HFFc6 (cell line): Measurements from ENCODE around the gene MEGF10. TPM values are rescaled to one million over a fixed set of nuclear protein-coding genes. Genes with fewer than 3 reads are reported as not detected.

Source experiments
- DNase-seq: peaks from one replicate; pipeline ENCODE4 v3.0.0-alpha.2; 2018
- H3K27ac Mint-ChIP-seq: 2 replicates; pipeline ENCODE4 v1.8.0; 2020; ENCODE audit warnings: mild to moderate bottlenecking, mixed read lengths
- H3K27me3 Mint-ChIP-seq: 2 replicates; pipeline ENCODE4 v1.8.0; 2021; ENCODE audit warnings: mild to moderate bottlenecking, moderate library complexity, mixed read lengths; ENCODE audit not compliant: insufficient read depth
- H3K36me3 Mint-ChIP-seq: 2 replicates; pipeline ENCODE4 v1.8.0; 2021; ENCODE audit warnings: low read depth, mixed read lengths
- H3K4me1 Mint-ChIP-seq: 2 replicates; pipeline ENCODE4 v1.8.0; 2020; ENCODE audit warnings: low read depth, mixed read lengths
- H3K4me3 Mint-ChIP-seq: 2 replicates; pipeline ENCODE4 v1.8.0; 2020; ENCODE audit warnings: mild to moderate bottlenecking, moderate library complexity, mixed read lengths
- H3K9me3 Mint-ChIP-seq: 2 replicates; pipeline ENCODE4 v1.8.0; 2020; ENCODE audit warnings: mild to moderate bottlenecking, mixed read lengths
- total RNA-seq, 6 experiments: library from RNA; stranded (reverse); fragmentation: NEBNext Ultra II Directional; extraction: Animal tissue kit (Norgen Biotek cat#: 25700); gene quantifications; 2 replicates in 1 of 6; 3 replicates in 5 of 6; pipeline ENCODE4 v1.2.3, GENCODE V29; 2021
- TF ChIP-seq, protein P1 (sequence below): fragments of 200-600 bp; sonication (generic); IDR thresholded peaks from 2 replicates; pipeline ENCODE4 v1.5.0; 2021; ENCODE audit warnings: antibody characterized with exemption, mild to moderate bottlenecking

MEGF10 gene
- total RNA-seq, 6 experiments from 2014 or later: not detected

DNA sequence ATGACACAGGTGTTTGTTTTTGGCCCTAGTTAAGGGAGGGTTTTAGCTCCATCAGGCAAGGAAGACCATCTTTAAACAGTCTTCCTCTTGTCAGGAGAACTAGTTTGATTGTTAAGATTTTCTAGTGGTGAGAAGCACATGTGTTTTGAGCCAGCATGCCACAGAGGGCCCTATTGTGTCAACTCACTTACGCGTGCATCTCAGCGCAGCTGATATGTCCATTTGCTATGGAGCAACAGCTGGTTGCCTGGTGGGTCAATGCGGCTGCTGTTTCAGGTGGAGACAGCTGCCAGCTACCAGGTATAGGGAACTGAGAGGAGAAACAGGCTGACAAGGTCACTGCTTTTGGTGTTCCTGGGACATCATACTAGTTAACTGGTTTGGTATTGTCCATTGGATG is 126.3 kb downstream of the MEGF10 start:
- peaks cover 11% of the 10 kb centered on the region for H3K27me3 Mint-ChIP-seq
- no peak for DNase-seq
- H3K27ac Mint-ChIP-seq: no peak overlapping the region
- TF ChIP-seq, protein P1, sequence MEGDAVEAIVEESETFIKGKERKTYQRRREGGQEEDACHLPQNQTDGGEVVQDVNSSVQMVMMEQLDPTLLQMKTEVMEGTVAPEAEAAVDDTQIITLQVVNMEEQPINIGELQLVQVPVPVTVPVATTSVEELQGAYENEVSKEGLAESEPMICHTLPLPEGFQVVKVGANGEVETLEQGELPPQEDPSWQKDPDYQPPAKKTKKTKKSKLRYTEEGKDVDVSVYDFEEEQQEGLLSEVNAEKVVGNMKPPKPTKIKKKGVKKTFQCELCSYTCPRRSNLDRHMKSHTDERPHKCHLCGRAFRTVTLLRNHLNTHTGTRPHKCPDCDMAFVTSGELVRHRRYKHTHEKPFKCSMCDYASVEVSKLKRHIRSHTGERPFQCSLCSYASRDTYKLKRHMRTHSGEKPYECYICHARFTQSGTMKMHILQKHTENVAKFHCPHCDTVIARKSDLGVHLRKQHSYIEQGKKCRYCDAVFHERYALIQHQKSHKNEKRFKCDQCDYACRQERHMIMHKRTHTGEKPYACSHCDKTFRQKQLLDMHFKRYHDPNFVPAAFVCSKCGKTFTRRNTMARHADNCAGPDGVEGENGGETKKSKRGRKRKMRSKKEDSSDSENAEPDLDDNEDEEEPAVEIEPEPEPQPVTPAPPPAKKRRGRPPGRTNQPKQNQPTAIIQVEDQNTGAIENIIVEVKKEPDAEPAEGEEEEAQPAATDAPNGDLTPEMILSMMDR: no peak
- no peaks in the 10 kb centered on the region for H3K9me3 Mint-ChIP-seq
- H3K4me1 Mint-ChIP-seq: no peaks in the 10 kb centered on the region
- no peak overlapping the region for H3K4me3 Mint-ChIP-seq
- no peaks in the 10 kb centered on the region for H3K36me3 Mint-ChIP-seq

DNA sequence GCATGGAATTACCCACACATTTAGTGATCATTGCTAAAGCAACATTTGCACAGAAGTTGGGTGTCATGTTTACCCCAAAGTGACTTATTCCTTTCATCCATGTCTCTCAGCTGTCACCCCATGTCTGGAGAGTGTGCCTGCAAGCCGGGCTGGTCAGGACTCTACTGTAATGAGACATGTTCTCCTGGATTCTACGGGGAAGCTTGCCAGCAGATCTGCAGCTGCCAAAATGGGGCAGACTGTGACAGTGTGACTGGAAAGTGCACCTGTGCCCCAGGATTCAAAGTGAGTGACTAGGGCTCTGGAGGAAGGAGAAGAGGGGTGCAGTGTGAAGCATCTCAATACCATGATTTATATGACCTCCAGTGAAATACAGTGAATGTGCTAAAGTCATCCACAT is 126.9 kb downstream of the MEGF10 start:
- no peak overlapping the region for H3K4me3 Mint-ChIP-seq
- H3K4me1 Mint-ChIP-seq: no peaks in the 10 kb centered on the region
- no peaks in the 10 kb centered on the region for H3K36me3 Mint-ChIP-seq
- peaks cover 11% of the 10 kb centered on the region for H3K27me3 Mint-ChIP-seq
- no peak overlapping the region for H3K27ac Mint-ChIP-seq
- DNase-seq: no peak
- TF ChIP-seq, protein P1: no peak
- H3K9me3 Mint-ChIP-seq: no peaks in the 10 kb centered on the region

DNA sequence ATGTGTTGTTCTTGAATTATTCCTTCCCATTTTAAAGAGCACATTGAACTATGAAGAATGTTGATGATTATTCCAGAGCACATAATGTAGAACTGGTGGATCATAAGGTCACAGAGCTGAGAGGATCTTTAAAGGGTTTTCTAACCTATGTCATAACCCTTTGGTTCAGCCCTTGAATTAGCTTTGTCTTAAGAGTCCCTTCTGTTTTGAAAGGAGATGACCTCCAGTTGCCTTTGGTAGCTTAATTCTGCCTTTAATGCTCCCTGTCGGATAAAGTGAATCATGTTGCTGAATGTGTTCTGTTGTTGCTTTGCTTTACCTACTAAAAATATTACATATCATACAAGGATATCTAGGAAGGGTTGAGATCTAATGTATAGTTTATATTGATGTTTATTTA is 127.8 kb downstream of the MEGF10 start:
- H3K4me1 Mint-ChIP-seq: no peaks in the 10 kb centered on the region
- H3K9me3 Mint-ChIP-seq: no peaks in the 10 kb centered on the region
- no peak overlapping the region for H3K27ac Mint-ChIP-seq
- H3K27me3 Mint-ChIP-seq: peaks cover 11% of the 10 kb centered on the region
- H3K4me3 Mint-ChIP-seq: no peak overlapping the region
- TF ChIP-seq, protein P1: no peak
- DNase-seq: no peak
- no peaks in the 10 kb centered on the region for H3K36me3 Mint-ChIP-seq

DNA sequence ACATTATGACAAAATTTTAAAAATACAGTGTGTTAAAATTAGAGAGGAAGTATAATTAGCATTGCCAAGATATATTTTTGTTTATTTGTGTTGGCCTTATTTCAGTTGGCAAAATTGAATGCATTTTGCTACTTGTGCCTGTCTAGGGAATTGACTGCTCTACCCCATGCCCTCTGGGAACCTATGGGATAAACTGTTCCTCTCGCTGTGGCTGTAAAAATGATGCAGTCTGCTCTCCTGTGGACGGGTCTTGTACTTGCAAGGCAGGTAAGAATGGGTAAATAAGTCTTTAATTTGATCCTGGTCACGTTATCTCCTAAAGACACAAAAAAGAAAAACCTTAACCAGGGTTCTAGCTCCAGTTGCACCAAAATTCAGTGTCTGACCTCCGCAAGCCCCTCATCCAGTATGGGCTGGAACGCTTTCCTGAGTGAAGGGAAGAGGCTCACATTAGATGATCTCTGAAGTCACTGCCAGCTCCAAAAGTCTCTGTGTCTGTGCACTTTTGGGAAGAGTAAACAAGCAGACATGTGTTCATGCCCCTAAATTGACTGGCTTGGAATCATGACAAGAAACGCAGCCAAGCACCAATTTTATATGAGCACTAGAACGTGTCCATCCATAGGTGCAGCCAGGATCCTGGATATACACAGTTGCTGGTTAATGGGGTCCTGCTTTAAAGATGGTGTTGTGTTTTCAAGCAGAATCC is 128.5 kb downstream of the MEGF10 start:
- no peaks in the 10 kb centered on the region for H3K9me3 Mint-ChIP-seq
- TF ChIP-seq, protein P1: no peak
- H3K4me3 Mint-ChIP-seq: no peak overlapping the region
- no peaks in the 10 kb centered on the region for H3K4me1 Mint-ChIP-seq
- DNase-seq: no peak
- no peaks in the 10 kb centered on the region for H3K36me3 Mint-ChIP-seq
- peaks cover 11% of the 10 kb centered on the region for H3K27me3 Mint-ChIP-seq
- no peak overlapping the region for H3K27ac Mint-ChIP-seq

DNA sequence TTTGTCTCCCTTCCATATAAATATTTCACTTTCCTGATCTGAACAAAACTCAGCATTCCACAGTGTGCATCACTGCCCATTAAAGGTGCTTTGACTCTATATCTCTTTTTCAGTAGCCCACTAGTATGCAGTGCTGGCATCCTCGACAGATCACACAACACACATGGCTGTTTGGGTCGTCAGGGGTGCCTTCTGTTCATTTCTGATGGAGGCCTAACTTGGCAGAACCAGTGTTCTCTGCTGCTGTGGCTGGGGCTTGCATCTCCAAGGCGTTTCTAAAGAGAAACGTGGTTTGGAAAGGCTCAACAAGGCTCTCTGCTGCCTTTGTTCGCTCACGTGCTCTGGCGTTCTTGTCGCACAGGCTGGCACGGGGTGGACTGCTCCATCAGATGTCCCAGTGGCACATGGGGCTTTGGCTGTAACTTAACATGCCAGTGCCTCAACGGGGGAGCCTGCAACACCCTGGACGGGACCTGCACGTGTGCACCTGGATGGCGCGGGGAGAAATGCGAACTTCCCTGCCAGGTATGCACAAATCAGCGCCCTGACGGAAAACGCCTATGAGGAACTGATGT is 129.2 kb downstream of the MEGF10 start:
- no peak overlapping the region for H3K4me3 Mint-ChIP-seq
- H3K4me1 Mint-ChIP-seq: no peaks in the 10 kb centered on the region
- no peak for DNase-seq
- H3K36me3 Mint-ChIP-seq: no peaks in the 10 kb centered on the region
- TF ChIP-seq, protein P1: no peak
- H3K27me3 Mint-ChIP-seq: peaks cover 11% of the 10 kb centered on the region
- H3K9me3 Mint-ChIP-seq: no peaks in the 10 kb centered on the region
- H3K27ac Mint-ChIP-seq: no peak overlapping the region
